Bronchial epithelial cell (primary cell): ENCODE measurements around the gene TPSAB1. TPM values are rescaled to one million over a fixed set of nuclear protein-coding genes. Genes with fewer than 3 reads are reported as not detected.
A peak's percentile ranks its signal among the peaks of the same experiment; 100 is the strongest.
"Not testable (repeated sequence)": the region's sequence is repeated elsewhere in the genome, so short reads cannot be mapped to it uniquely, and the experiment has no call there.

ENCODE experiments used
- DNase-seq: peaks from one replicate; pipeline ENCODE4 v3.0.0-alpha.2; 2010; ENCODE audit warnings: low read depth
- FAIRE-seq: peaks from 2 replicates; lab custom pipeline; 2011; peaks lifted over from hg19 to GRCh38; lab: Jason Lieb, UNC
- H3K27me3 ChIP-seq: 2 replicates; pipeline ENCODE4 v1.5.1; 2011; ENCODE audit warnings: low read length; ENCODE audit not compliant: control insufficient read depth, insufficient read depth
- H3K36me3 ChIP-seq: 2 replicates; pipeline ENCODE4 v1.5.1; 2011; ENCODE audit warnings: low read length; ENCODE audit not compliant: control insufficient read depth, insufficient read depth
- H3K4me3 ChIP-seq: 2 replicates; pipeline ENCODE4 v1.5.1; 2011; ENCODE audit warnings: mild to moderate bottlenecking, low read depth, low read length, control low read depth
- CTCF ChIP-seq: IDR thresholded peaks from 2 replicates; pipeline ENCODE4 v1.5.1; 2011; ENCODE audit warnings: mild to moderate bottlenecking, moderate library complexity, low read length, control low read depth, inconsistent platforms; ENCODE audit not compliant: insufficient read depth, severe bottlenecking
- total RNA-seq: library from RNA; depleted of rRNA; stranded (reverse); fragments of >200 nt; gene quantifications from 2 replicates; pipeline ENCODE4 v1.2.1, GENCODE V29; 2014

Gene TPSAB1
- total RNA-seq, 1 donor from 2014 or later: not detected

- no peaks in the 10 kb centered on the region for H3K27me3 ChIP-seq
- DNase-seq (no peak), FAIRE-seq (no peak)
- no peak for TF ChIP-seq CTCF
- no peaks in the 10 kb centered on the region for H3K36me3 ChIP-seq
- H3K4me3 ChIP-seq: no peak within 1 kb of the TSS
Observed at GRCh38 chr16:1225051-1225451, 15.5 kb upstream of the TPSAB1 start, which contains the start of gene TPSG1. Gene TPSG1, minus strand, starts transcription at chr16:1225268. Its CDS starts 16 bp downstream, at chr16:1225252.

GRCh38 chr16:1225728-1226311 is 14.7 kb upstream of the TPSAB1 start:
- H3K36me3 ChIP-seq, FAIRE-seq, H3K27me3 ChIP-seq, H3K4me3 ChIP-seq, DNase-seq: not testable (repeated sequence)

- peak; percentile 81 for FAIRE-seq
- H3K36me3 ChIP-seq, H3K27me3 ChIP-seq, H3K4me3 ChIP-seq, DNase-seq: not testable (repeated sequence)
Observed at GRCh38 chr16:1226692-1227091, 13.8 kb upstream of the TPSAB1 start.

GRCh38 chr16:1228227-1228626 is 12.3 kb upstream of the TPSAB1 start:
- DNase-seq, H3K27me3 ChIP-seq, FAIRE-seq, H3K4me3 ChIP-seq, H3K36me3 ChIP-seq: not testable (repeated sequence)

- FAIRE-seq, H3K36me3 ChIP-seq, H3K4me3 ChIP-seq, H3K27me3 ChIP-seq, DNase-seq: not testable (repeated sequence)
Observed at GRCh38 chr16:1229476-1229875, 11.0 kb upstream of the TPSAB1 start.

GRCh38 chr16:1230084-1230470 is 10.4 kb upstream of the TPSAB1 start, which contains the start of gene TPSB2:
Gene TPSB2, minus strand, starts transcription at chr16:1230184. Its CDS starts 233 bp downstream, at chr16:1229951.
- DNase-seq, H3K27me3 ChIP-seq, FAIRE-seq, H3K4me3 ChIP-seq, H3K36me3 ChIP-seq: not testable (repeated sequence)

- not testable (repeated sequence) for H3K4me3 ChIP-seq, H3K36me3 ChIP-seq, DNase-seq
Observed at GRCh38 chr16:1230471-1231212, 9.9 kb upstream of the TPSAB1 start.

GRCh38 chr16:1231301-1231700 is 9.2 kb upstream of the TPSAB1 start:
- not testable (repeated sequence) for FAIRE-seq, DNase-seq, H3K36me3 ChIP-seq

More at GRCh38 chr16:1230471-1231212, 9.9 kb upstream of the TPSAB1 start:
- not testable (repeated sequence) for H3K27me3 ChIP-seq, FAIRE-seq

GRCh38 chr16:1232049-1232748 is 8.3 kb upstream of the TPSAB1 start:
- not testable (repeated sequence) for DNase-seq, H3K4me3 ChIP-seq, FAIRE-seq, H3K36me3 ChIP-seq, H3K27me3 ChIP-seq

More at GRCh38 chr16:1231301-1231700, 9.2 kb upstream of the TPSAB1 start:
- H3K4me3 ChIP-seq, H3K27me3 ChIP-seq: not testable (repeated sequence)

GRCh38 chr16:1236659-1237058 is 3.8 kb upstream of the TPSAB1 start:
- FAIRE-seq, H3K27me3 ChIP-seq, H3K4me3 ChIP-seq, DNase-seq, H3K36me3 ChIP-seq: not testable (repeated sequence)
